HEK293T (cell line): ENCODE measurements around the gene TRIM6.
"Not testable (repeated sequence)": the region's sequence is repeated elsewhere in the genome, so short reads cannot be mapped to it uniquely, and the experiment has no call there.

Experiments used
- CTCF ChIA-PET: fragments of 350-600 bp; formaldehyde crosslinking; extraction: SDS; loops from one replicate; lab custom pipeline; 2021; ENCODE audit warnings: antibody characterized with exemption, inconsistent platforms; lab: Yijun Ruan, JAX
- POLR2A ChIA-PET: fragments of 350-600 bp; formaldehyde crosslinking; extraction: SDS; loops from one replicate; lab custom pipeline; 2020; ENCODE audit warnings: antibody characterized with exemption, inconsistent platforms; lab: Yijun Ruan, JAX
- DNase-seq: peaks from one replicate; pipeline ENCODE4 v3.0.0; 2012; ENCODE audit warnings: mixed read lengths; ENCODE audit errors: extremely low spot score
- ARNT ChIP-seq: fragments of 450-650 bp; IDR thresholded peaks from 2 replicates; pipeline ENCODE4 v1.6.1; 2017; ENCODE audit warnings: mild to moderate bottlenecking
- BHLHE40 ChIP-seq: fragments of 450-650 bp; IDR thresholded peaks from 2 replicates; pipeline ENCODE4 v1.6.1; 2016; ENCODE audit warnings: mild to moderate bottlenecking, moderate library complexity, borderline replicate concordance
- CTBP1 ChIP-seq: fragments of 450-650 bp; IDR thresholded peaks from 2 replicates; pipeline ENCODE4 v1.6.1; 2016; ENCODE audit warnings: borderline replicate concordance
- ELF4 ChIP-seq: fragments of 450-650 bp; IDR thresholded peaks from 2 replicates; pipeline ENCODE4 v1.6.1; 2017; ENCODE audit warnings: antibody characterized with exemption
- FOXA1 ChIP-seq: fragments of 450-650 bp; IDR thresholded peaks from 2 replicates; pipeline ENCODE4 v1.6.1; 2016; ENCODE audit warnings: mild to moderate bottlenecking
- FOXK2 ChIP-seq: fragments of 450-650 bp; IDR thresholded peaks from 2 replicates; pipeline ENCODE4 v1.6.1; 2016; ENCODE audit warnings: mild to moderate bottlenecking
- FOXM1 ChIP-seq: fragments of 450-650 bp; IDR thresholded peaks from 2 replicates; pipeline ENCODE4 v1.6.1; 2017; ENCODE audit warnings: mild to moderate bottlenecking, borderline replicate concordance
- HDGF ChIP-seq: fragments of 450-650 bp; IDR thresholded peaks from 2 replicates; pipeline ENCODE4 v1.6.1; 2017; ENCODE audit warnings: antibody characterized with exemption, borderline replicate concordance
- L3MBTL2 ChIP-seq: fragments of 450-650 bp; conservative IDR thresholded peaks from 2 replicates; pipeline ENCODE4 v1.6.1; 2016; ENCODE audit warnings: mild to moderate bottlenecking
- LEF1 ChIP-seq: fragments of 450-650 bp; IDR thresholded peaks from 2 replicates; pipeline ENCODE4 v1.6.1; 2017; ENCODE audit warnings: mild to moderate bottlenecking, borderline replicate concordance
- NFRKB ChIP-seq: fragments of 450-650 bp; IDR thresholded peaks from 2 replicates; pipeline ENCODE4 v1.6.1; 2016; ENCODE audit warnings: mild to moderate bottlenecking, moderate library complexity
- PKNOX1 ChIP-seq: fragments of 450-650 bp; IDR thresholded peaks from 2 replicates; pipeline ENCODE4 v1.6.1; 2016
- SP1 ChIP-seq: fragments of 450-650 bp; IDR thresholded peaks from 2 replicates; pipeline ENCODE4 v1.6.1; 2017
- SUZ12 ChIP-seq: fragments of 450-650 bp; IDR thresholded peaks from 2 replicates; pipeline ENCODE4 v1.6.1; 2016; ENCODE audit warnings: mild to moderate bottlenecking
- TARDBP ChIP-seq: fragments of 450-650 bp; IDR thresholded peaks from 2 replicates; pipeline ENCODE4 v1.6.1; 2016
- ZNF384 ChIP-seq: fragments of 450-650 bp; IDR thresholded peaks from 2 replicates; pipeline ENCODE4 v1.6.1; 2016

The TRIM6 gene

DNA sequence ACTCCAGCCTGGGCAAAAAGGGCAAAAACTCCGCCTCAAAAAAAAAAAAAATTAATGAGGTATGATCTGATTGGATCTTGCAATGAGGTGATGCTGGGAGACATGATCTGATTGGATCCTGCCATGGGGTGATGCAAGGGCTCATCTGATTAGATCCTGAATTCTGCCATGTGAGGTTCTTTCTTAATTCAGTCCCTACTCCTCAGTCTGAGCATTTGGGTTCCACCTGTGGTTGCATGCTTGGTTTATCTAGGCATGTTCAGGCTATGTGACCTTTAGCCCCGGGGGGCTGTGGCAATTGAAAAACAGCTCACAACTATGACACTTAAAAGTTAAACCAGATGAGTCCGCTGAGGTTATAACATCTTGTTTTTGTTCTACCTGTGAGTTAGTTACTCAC lies 4.8 kb upstream of the TRIM6 start:
- ChIA-PET POLR2A (no interaction called here), CTCF (no interaction called here)
- no peak for DNase-seq
- TF ChIP-seq ELF4 (no peak), NFRKB (no peak), SP1 (no peak)

GRCh38 chr11:5592615-5593014 lies 3.8 kb upstream of the TRIM6 start:
- ChIA-PET CTCF (no interaction called here), POLR2A (no interaction called here)
- DNase-seq, result no peak
- TF ChIP-seq BHLHE40 (no peak), ELF4 (no peak), NFRKB (no peak), SUZ12 (no peak), FOXA1 (no peak), L3MBTL2 (no peak), PKNOX1 (no peak), SP1 (no peak), HDGF (no peak), ARNT (no peak), FOXM1 (no peak), LEF1 (no peak), TARDBP (no peak), ZNF384 (no peak)

DNA sequence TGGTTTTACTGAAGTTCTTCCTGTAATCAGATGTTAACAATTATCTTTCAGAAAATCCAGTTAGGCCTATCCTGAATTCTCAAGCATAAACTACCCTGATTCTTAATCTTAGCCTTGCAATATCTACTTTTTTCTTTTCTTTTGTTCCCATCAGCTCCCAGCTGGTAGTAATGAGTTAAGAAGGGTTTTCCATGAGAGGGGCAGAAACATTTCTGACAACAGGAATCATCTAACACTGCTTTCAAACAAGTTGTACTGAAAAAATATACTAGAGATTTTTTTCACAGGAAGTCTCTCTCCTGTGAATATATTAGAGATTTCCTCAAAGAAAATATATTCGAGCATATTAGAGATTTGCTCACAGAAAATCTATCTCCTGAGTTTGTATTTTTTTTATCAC lies 3.3 kb upstream of the TRIM6 start:
- no peak for DNase-seq
- POLR2A ChIA-PET, result no interaction called here
- CTCF ChIA-PET, result no interaction called here
- TF ChIP-seq ZNF384 (no peak), L3MBTL2 (no peak), SP1 (no peak), NFRKB (no peak), PKNOX1 (no peak), LEF1 (no peak), SUZ12 (no peak), BHLHE40 (no peak), FOXK2 (no peak)

DNA sequence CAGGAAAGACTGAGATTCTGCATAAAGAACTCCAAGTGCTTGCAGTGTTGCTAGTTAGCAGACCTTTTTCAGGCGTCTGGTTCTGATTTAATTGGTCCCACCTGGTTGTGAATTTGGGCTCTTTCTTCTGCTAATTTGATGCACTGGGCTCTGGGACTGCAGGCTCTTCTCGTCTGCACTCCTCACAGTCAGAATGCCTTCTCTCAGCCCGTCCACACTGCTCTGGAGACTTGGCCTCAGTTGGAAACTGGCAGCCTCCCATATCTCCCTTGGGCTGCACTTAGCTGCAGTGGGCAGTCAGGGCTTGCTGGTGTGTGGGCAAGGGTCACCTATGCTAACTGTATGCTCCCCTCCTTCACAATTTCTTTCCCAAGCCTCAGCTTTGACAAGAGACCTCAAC lies 1.5 kb downstream of the TRIM6 start:
- CTCF ChIA-PET, result no interaction called here
- POLR2A ChIA-PET, result no interaction called here
- no peak for DNase-seq
- TF ChIP-seq PKNOX1 (no peak), SP1 (no peak), SUZ12 (no peak), BHLHE40 (no peak), HDGF (no peak), CTBP1 (no peak), LEF1 (no peak), TARDBP (no peak), ZNF384 (no peak), ELF4 (no peak), FOXA1 (no peak), ARNT (no peak), FOXM1 (no peak), FOXK2 (no peak), NFRKB (no peak), L3MBTL2 (no peak)

DNA sequence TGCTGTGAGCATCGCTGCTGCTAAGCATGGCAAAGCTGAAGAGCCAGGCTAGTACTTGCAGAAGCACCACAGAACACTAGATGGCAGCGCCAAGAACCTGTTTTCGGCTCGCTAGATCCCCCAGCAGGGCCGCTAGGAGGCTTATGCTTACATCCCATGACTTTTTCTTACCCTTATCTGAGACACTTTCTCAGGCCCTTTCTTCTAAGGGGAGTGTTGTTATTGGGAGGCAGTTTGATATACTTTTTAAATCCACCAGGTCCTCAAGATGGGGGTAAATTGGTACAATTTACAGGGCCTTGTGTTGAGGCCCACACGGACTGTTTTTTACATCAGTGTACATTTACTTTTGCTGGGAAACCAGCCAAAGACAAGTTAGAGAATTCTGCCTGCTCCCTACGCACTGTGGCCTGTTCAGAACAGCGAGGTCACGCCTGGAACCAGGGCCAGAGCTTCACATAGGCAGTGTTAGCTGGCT lies 4.0 kb downstream of the TRIM6 start:
- POLR2A ChIA-PET, result no interaction called here
- DNase-seq, result peak; percentile 64

DNA sequence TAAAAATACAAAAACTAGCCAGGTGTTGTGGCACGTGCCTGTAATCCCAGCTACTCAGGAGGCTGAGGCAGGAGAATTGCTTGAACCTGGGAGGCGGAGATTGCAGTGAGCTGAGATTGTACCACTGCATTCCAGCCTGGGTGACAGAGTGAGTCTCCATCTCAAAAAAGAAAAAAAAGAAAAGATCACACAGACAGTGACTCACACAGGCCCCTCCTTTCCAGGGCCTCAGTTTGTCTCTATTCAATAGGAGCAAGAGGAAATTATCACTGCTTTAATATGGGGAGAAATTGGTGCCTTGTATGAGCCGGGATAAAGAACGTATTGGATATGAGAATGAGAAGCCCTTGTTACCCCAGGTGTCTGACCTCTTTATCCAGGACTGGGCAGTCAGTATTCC lies 6.4 kb downstream of the TRIM6 start:
- CTCF ChIA-PET, DNase-seq, POLR2A ChIA-PET: not testable (repeated sequence)

More for the DNA sequence above, 4.0 kb downstream of the TRIM6 start:
- CTCF ChIA-PET, result interaction anchor here (1.8 kb wide), 1 partner anchor 14 kb away, joined by 8 read pairs; no protein-coding TSS in a partner anchor
- TF ChIP-seq FOXK2 (no peak), TARDBP (no peak), PKNOX1 (no peak), FOXM1 (no peak)

- no peak for DNase-seq
- no peak for TF ChIP-seq L3MBTL2
- TF ChIP-seq CTBP1, result no peak
- no peak for TF ChIP-seq BHLHE40
- TF ChIP-seq FOXM1, result no peak
- no peak for TF ChIP-seq FOXK2
- TF ChIP-seq TARDBP, result no peak
- no peak for TF ChIP-seq HDGF
- TF ChIP-seq ZNF384, result no peak
- no peak for TF ChIP-seq PKNOX1
- CTCF ChIA-PET, result no interaction called here
These were observed 6.9 kb downstream of the TRIM6 start for GRCh38 chr11:5603326-5603725.

More at GRCh38 chr11:5603326-5603725, 6.9 kb downstream of the TRIM6 start:
- POLR2A ChIA-PET, result no interaction called here
